GM21576 (cell line): ENCODE data around the gene FABP6.
"Not testable (repeated sequence)": the region's sequence is repeated elsewhere in the genome, so short reads cannot be mapped to it uniquely, and the experiment has no call there.

Source experiments
- ATAC-seq: cut with Tn5 transposase; IDR thresholded peaks from one replicate; pipeline ENCODE4 v1.9.1; 2021; ENCODE audit warnings: mild to moderate bottlenecking, moderate library complexity; ENCODE audit not compliant: unreplicated experiment

Gene FABP6

GRCh38 chr5:160229190-160229742 lies at the start of gene FABP6:
Gene FABP6, plus strand, starts transcription at chr5:160229506. Its CDS starts 52 bp downstream, at chr5:160229558.
- ATAC-seq, result no peak

GRCh38 chr5:160180931-160181330 lies 48.4 kb upstream of the FABP6 start:
- ATAC-seq, result no peak

DNA sequence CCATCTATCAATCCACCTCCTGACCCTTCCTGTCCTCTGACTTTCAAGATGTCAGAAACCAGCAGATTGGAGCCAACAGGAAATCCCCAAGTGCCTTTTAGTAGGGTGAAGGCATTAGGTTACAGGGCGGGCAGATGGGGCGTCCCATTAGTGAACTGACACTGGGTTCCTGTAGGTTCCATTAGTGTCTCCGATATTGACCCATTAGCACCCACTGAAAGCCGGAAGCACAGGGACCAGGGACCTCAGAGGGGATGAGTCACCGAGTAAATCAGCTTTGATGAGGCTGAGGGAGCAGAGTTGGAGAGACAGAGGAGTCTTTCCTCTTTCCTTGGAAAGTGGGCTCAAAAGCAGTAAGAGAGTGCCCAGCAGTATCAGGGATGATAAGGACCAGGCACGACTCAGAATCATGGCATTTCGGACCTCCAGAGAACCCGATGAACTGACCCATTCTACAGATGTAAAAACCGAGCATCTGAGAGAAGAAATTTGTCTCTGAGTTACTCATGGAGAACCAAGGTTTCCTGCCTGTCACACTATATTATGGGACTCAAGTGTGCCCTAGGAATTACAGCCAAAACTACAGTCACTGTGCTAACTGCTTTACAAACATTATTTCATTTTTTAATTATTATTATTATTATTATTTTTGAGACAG lies 47.2 kb upstream of the FABP6 start:
- no peak for ATAC-seq

DNA sequence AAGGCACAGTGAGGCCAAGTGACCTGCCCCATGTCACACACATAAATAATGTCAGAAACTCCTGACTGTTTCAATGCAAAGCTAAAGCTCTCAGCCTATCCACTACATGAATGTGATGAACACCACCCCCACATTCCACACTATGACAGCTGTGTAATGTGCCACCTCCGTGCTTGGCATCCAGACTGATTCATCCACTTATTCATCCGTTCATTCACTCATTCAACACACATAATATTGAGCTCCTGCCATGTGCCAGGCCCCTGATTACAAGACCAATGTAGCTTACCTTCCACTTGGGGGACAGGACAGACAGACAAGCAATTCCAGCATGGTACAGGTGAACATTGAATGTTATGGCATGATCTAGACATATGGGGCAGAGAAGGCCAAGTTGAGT lies 46.2 kb upstream of the FABP6 start:
- ATAC-seq, result no peak

GRCh38 chr5:160185626-160186360 lies 43.5 kb upstream of the FABP6 start:
- no peak for ATAC-seq

DNA sequence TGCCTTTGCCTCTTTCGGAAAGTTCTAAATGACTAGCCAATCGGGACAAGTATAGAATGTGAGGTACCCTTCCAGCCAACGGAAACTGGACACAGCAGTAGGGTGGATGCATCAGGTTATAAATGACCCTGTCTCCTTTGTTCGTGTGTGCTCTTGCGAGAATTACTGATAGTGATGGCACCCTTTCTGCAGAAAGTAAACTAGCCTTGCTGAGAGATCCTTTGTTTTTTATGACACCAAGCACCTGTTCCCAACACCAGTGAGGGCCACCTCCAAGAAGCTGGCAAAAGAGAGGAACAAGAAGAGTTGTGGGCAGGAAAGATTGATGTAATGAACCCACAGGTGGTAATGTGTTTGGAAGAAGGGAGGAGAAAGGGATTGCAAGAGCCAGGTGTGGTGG lies 42.8 kb upstream of the FABP6 start:
- ATAC-seq, result no peak

DNA sequence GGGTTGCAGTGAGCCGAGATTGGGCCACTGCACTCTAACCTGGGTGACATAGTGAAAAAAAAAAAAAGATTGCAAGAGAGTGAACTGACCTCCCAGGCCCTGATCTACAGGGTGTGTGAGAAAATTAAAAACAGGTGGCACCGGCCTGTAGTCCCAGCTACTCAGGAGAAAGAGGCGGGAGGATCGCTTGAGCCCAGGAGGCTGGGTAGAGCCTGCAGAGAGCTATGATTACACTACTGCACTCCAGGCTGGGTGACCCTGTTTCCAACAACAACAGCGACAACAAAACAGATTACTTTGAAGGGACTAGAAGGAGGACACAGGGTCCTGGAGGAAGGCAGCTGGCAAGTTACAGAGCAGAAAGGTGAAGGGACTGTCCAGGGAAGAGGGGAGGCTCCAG lies 42.2 kb upstream of the FABP6 start:
- no peak for ATAC-seq

DNA sequence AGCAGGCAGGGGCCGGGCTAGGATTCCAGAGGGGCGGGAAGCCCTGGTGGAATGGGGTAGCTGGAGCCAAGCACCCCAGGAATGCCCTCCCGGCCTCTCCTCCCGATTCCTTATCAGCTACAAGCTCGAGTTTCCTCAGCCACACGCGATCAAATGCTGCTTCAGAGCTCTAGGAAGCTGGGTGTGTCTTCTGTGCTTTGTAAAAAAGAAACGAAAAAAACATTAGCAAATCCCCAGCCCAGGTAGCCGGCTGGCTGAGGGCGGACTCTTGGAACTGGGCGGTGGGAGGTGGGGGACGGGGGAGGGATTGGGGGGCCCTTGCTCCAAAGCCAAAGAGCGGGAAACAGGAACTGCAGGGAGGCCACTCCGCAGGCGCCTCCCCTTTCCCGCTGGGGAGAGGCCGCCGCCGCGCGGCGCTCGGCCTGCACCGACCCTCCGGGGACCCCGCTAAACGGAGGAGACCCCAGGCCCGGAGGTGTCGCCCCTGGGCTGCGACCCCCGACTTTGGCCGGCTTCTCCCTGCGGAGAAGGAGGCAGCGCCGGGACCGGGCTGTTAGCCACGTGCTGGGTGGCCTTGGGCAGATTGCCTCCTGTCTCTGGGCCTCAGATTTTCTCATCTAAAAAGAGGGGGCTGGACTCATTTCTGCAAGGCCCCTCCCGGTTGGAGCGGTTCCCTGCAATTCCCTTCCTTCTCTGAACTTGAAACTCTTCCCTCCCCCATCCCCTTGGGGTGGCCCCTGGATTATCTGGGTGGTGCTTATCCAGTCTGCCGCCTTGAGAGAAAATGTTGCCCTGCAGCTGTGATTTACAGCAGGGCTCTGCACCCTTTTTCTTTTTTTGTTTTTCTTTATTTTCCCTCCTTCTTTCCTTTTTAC lies 40.9 kb upstream of the FABP6 start:
- ATAC-seq, result no peak

- ATAC-seq, result no peak
Measured at GRCh38 chr5:160192424-160192823, 36.9 kb upstream of the FABP6 start.

DNA sequence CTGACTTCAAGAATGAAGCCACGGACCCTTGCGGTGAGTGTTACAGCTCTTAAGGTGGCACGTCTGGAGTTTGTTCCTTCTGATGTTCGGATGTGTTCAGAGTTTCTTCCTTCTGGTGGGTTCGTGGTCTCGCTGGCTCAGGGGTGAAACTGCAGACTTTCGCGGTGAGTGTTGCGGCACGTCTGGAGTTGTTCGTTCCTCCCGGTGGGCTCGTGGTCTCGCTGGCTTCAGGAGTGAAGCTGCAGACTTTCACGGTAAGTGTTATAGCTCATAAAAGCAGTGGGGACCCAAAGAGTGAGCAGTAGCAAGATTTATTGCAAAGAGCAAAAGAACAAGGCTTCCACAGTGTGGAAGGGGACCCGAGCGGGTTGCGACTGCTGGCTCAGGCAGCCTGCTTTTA lies 36.2 kb upstream of the FABP6 start:
- not testable (repeated sequence) for ATAC-seq

GRCh38 chr5:160193790-160194189 lies 35.5 kb upstream of the FABP6 start:
- ATAC-seq, result not testable (repeated sequence)

GRCh38 chr5:160197341-160198144 lies 31.8 kb upstream of the FABP6 start:
- no peak for ATAC-seq

DNA sequence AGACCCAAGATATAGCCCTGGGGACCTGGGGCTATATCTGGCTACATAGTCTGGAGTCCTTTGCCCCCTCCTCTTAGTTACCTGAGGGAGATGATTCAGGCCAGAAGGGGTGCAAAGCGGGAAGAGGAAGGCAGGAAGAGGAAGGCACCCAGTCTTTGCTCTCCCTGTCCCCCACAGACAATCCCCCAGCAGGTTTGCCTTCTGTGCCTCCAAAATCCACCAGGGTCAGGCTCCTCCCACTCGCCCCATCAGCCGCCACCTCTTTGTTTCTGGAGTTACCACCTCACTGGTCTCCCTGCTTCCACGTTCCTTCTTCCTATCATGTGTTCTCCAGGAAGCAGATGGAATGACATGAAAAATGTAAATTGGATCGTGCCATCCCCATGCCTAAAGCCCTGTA lies 31.2 kb upstream of the FABP6 start:
- ATAC-seq, result no peak

DNA sequence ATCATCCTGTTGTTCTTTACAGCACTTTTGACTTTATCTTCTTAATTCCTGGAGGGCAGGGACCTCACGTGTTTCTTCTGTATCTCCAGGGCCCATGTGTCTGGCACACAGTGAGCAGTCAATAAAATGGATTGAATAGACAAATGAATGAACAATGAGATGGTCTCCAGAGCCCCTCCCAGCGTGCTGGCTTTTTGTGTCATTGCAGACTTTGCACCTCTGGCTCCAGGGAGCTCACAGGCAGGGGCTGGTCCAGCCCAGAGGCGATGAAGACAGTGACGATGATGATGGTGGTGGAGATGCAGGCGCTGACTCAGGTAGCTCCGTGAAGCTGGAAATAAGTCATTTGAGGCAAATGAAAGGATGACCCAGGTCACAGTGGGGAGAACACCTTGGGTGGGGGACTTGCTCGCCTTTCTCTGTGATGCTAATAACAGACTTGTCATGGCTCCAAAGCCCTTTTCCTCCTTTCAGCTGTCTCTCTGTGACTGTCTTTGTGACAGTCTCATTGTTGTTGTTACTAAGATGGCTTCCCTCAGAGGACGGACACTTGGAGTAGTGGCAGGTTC lies 30.4 kb upstream of the FABP6 start:
- ATAC-seq, result no peak

- peak; percentile 95 for ATAC-seq
Measured at GRCh38 chr5:160199410-160199911, 29.8 kb upstream of the FABP6 start.

- no peak for ATAC-seq
Measured at GRCh38 chr5:160207061-160207460, 22.2 kb upstream of the FABP6 start.

DNA sequence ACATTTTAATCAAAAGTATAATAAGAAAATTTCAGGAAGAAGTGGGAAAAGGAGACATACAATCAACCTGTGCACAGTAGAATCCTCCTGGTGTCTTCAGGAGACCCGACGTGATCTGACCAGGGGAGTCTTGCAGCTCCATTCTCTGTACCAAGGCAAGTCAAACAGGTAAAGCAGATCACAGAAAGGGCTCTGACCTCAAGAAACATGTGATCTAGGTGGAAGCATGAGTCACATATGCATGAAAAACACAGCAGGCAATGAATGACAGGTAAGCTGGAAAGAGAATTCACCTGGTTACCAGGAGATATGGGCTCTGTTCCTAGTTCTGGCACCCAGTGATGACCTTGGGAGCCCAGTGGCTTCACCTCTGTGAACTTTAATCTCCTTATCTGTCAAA lies 19.4 kb upstream of the FABP6 start:
- no peak for ATAC-seq

DNA sequence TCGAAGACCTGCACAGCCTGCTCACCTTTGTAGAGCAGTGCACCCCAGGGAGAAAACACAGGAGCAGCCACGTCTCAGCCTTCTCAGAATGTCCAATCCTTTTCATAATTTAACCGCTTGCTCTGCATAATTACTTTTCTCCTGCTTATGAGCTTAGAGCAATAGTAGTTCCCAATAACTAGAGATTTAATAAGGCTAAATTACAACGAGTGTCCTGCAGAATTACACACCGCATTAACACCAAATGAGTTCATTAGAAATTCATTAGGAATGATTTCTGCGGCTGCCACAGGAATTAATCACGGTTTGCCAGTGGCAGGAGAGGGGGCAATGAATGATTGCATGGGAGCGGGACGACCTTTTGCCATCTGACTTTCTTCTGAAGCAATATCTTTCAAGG lies 18.7 kb upstream of the FABP6 start:
- ATAC-seq, result no peak

DNA sequence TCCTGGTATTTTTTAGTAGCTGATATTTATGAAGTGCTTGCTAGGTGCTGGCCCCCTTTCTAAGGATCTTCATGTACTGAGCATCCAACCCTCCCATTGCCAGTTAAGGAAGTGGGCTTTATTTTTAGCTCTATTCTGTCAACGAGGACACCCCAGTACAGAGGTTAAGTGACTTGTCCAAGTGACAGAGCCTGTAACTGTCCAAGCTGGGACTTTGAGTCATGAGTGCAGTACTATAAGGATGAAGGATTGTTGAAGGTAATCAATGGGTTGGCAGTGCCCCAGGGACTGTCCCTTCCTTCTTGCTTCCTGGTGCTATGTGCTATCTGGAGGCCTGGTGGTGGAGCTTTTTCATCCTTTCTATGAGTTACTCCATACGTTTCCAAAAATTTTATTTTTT lies 18.0 kb upstream of the FABP6 start:
- no peak for ATAC-seq

DNA sequence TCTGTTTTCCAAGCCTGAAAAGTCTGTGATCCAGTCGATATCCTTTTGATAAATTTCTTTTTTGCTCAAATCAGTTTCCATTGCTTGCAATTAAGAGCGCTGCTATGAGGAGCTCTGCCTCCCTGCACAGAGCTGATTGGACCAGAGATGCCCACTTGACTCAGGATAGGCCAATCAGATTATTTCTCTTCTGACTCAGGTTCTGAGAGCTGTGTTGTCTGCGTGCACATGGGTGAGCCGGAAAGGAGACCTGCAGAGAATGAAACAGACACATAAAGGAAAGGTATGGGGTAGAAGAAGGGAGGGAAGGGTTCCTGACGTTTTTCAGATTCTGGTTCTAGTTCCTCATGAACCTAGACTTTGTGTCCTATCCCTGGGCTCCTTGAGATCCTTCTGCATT lies 15.8 kb upstream of the FABP6 start:
- no peak for ATAC-seq
